ENCODE data around the gene FADS2.

GRCh38 chr11:61862714-61863547, 34.8 kb downstream of the FADS2 start:
- TF ChIP-seq PPARA (CRISPR knock-in tag; IDR thresholded peaks at IDR 0.05; ENCODE audit: borderline replicate concordance) (no peak), OSR1 (CRISPR knock-in tag; IDR thresholded peaks at IDR 0.05) (no peak), TOX (CRISPR knock-in tag; IDR thresholded peaks at IDR 0.05; ENCODE audit: borderline replicate concordance) (no peak), ZNF565 (CRISPR knock-in tag; conservative IDR thresholded peaks at IDR 0.05; ENCODE audit: low read depth) (no peak), RARB (CRISPR knock-in tag; IDR thresholded peaks at IDR 0.05) (no peak), PATZ1 (CRISPR knock-in tag; IDR thresholded peaks at IDR 0.05; ENCODE audit: borderline replicate concordance) (no peak), ARNTL (CRISPR knock-in tag; IDR thresholded peaks at IDR 0.05; ENCODE audit: borderline replicate concordance, low read depth) (no peak), BACH2 (CRISPR knock-in tag; IDR thresholded peaks at IDR 0.05; ENCODE audit: borderline replicate concordance) (no peak), ISL1 (CRISPR knock-in tag; IDR thresholded peaks at IDR 0.05) (no peak), ZFP3 (CRISPR knock-in tag; IDR thresholded peaks at IDR 0.05) (no peak)
- TF ChIP-seq, protein P1, sequence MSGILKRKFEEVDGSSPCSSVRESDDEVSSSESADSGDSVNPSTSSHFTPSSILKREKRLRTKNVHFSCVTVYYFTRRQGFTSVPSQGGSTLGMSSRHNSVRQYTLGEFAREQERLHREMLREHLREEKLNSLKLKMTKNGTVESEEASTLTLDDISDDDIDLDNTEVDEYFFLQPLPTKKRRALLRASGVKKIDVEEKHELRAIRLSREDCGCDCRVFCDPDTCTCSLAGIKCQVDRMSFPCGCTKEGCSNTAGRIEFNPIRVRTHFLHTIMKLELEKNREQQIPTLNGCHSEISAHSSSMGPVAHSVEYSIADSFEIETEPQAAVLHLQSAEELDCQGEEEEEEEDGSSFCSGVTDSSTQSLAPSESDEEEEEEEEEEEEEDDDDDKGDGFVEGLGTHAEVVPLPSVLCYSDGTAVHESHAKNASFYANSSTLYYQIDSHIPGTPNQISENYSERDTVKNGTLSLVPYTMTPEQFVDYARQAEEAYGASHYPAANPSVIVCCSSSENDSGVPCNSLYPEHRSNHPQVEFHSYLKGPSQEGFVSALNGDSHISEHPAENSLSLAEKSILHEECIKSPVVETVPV (CRISPR knock-in tag; IDR thresholded peaks at IDR 0.05), result no peak
- TF ChIP-seq, protein P2, sequence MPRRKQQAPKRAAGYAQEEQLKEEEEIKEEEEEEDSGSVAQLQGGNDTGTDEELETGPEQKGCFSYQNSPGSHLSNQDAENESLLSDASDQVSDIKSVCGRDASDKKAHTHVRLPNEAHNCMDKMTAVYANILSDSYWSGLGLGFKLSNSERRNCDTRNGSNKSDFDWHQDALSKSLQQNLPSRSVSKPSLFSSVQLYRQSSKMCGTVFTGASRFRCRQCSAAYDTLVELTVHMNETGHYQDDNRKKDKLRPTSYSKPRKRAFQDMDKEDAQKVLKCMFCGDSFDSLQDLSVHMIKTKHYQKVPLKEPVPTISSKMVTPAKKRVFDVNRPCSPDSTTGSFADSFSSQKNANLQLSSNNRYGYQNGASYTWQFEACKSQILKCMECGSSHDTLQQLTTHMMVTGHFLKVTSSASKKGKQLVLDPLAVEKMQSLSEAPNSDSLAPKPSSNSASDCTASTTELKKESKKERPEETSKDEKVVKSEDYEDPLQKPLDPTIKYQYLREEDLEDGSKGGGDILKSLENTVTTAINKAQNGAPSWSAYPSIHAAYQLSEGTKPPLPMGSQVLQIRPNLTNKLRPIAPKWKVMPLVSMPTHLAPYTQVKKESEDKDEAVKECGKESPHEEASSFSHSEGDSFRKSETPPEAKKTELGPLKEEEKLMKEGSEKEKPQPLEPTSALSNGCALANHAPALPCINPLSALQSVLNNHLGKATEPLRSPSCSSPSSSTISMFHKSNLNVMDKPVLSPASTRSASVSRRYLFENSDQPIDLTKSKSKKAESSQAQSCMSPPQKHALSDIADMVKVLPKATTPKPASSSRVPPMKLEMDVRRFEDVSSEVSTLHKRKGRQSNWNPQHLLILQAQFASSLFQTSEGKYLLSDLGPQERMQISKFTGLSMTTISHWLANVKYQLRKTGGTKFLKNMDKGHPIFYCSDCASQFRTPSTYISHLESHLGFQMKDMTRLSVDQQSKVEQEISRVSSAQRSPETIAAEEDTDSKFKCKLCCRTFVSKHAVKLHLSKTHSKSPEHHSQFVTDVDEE (CRISPR knock-in tag; IDR thresholded peaks at IDR 0.05), result no peak
- TF ChIP-seq, protein P3, sequence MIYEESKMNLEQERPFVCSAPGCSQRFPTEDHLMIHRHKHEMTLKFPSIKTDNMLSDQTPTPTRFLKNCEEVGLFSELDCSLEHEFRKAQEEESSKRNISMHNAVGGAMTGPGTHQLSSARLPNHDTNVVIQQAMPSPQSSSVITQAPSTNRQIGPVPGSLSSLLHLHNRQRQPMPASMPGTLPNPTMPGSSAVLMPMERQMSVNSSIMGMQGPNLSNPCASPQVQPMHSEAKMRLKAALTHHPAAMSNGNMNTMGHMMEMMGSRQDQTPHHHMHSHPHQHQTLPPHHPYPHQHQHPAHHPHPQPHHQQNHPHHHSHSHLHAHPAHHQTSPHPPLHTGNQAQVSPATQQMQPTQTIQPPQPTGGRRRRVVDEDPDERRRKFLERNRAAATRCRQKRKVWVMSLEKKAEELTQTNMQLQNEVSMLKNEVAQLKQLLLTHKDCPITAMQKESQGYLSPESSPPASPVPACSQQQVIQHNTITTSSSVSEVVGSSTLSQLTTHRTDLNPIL (CRISPR knock-in tag; IDR thresholded peaks at IDR 0.05; ENCODE audit: low read depth), result no peak
